Ishikawa (cell line): ENCODE measurements around the gene CNTN4.

ENCODE experiments used
- EGR1 ChIP-seq: IDR thresholded peaks from 2 replicates; pipeline ENCODE4 v1.6.1; 2012
- REST ChIP-seq: IDR thresholded peaks from 2 replicates; pipeline ENCODE4 v1.6.1; 2012; ENCODE audit warnings: low read depth, mild to moderate bottlenecking

- TF ChIP-seq EGR1 (no peak), REST (no peak)
These were observed 965.6 kb downstream of the CNTN4 start for GRCh38 chr3:3064297-3064696.
